HCT116 (cell line): Measurements from ENCODE around the gene KRTAP10-1. TPM values are rescaled to one million over a fixed set of nuclear protein-coding genes. Genes with fewer than 3 reads are reported as not detected.

Experiments
- ATAC-seq: fragments of 200-7000 bp; cut with Tn5 transposase; 2 replicates; pipeline ENCODE4 v1.9.1; 2020; ENCODE audit warnings: mild to moderate bottlenecking, moderate library complexity
- BruUV-seq: library from RNA; stranded (reverse); fragments of 400-500 nt; replicated peaks from 2 replicates; lab custom pipeline; 2021; lab: Mats Ljungman, UMichigan
- CTCF ChIA-PET: fragments of 300-600 bp; sonication (Branson Sonifier 250); formaldehyde crosslinking; loops from one replicate; lab custom pipeline; 2021; ENCODE audit warnings: antibody characterized with exemption; lab: Charles Lee
- POLR2A ChIA-PET: fragments of 300-600, 350-600 bp; sonication (Branson Sonifier 250); formaldehyde crosslinking; loops from one replicate; lab custom pipeline; 2021; ENCODE audit warnings: antibody characterized with exemption; lab: Charles Lee
- RAD21 ChIA-PET, 2 experiments: fragments of 300-600 bp; sonication (Branson Sonifier 250); formaldehyde crosslinking; loops; one replicate each; lab custom pipeline; 2023; ENCODE audit warnings: low total read pairs in 2 of 2; ENCODE audit not compliant: uncharacterized antibody in 2 of 2, unreplicated experiment in 2 of 2, low non-redundant PET in 1 of 2; lab: Charles Lee
- DNase-seq: peaks from one replicate; pipeline ENCODE4 v3.0.0-alpha.2; 2010; ENCODE audit warnings: low read depth, low spot score
- H2AFZ ChIP-seq: fragments of 200-600 bp; shearing (Covaris generic), sonication (generic); 2 replicates; pipeline ENCODE4 v1.6.1; 2017; ENCODE audit warnings: low read depth, mixed run types, mixed read lengths, antibody characterized with exemption, low read length; ENCODE audit not compliant: poor library complexity, severe bottlenecking
- H3K27ac ChIP-seq: 2 replicates; pipeline ENCODE4 v1.5.1; 2012; ENCODE audit warnings: low read depth, low read length
- H3K27me3 ChIP-seq: fragments of 200-600 bp; sonication (generic); 2 replicates; pipeline ENCODE4 v1.6.1; 2016; ENCODE audit warnings: mixed run types, low read length, mixed read lengths; ENCODE audit not compliant: insufficient read depth
- H3K36me3 ChIP-seq, 2 experiments: fragments of 200-500 bp in 1 of 2; fragments of 200-600 bp in 1 of 2; sonication (Bioruptor generic) in 1 of 2; sonication (generic) in 1 of 2; 2 replicates each; pipeline versions ENCODE4 v1.5.1 to v1.6.1; 2014 to 2016; ENCODE audit warnings: low read length in 2 of 2, inconsistent platforms in 1 of 2, mixed read lengths in 1 of 2, mixed run types in 1 of 2; ENCODE audit not compliant: insufficient read depth in 2 of 2, control insufficient read depth in 1 of 2
- H3K4me1 ChIP-seq, 2 experiments: fragments of 200-600 bp in 1 of 2; sonication (generic) in 1 of 2; 2 replicates each; pipeline versions ENCODE4 v1.5.1 to v1.6.1; 2012 to 2017; ENCODE audit warnings: low read length in 2 of 2, inconsistent platforms in 1 of 2, mild to moderate bottlenecking in 1 of 2, mixed read lengths in 1 of 2, mixed run types in 1 of 2, moderate library complexity in 1 of 2; ENCODE audit not compliant: insufficient read depth in 2 of 2, control insufficient read depth in 1 of 2
- H3K4me2 ChIP-seq: fragments of 200-600 bp; sonication (generic); 2 replicates; pipeline ENCODE4 v1.6.1; 2017; ENCODE audit warnings: mixed run types, low read length, mixed read lengths
- H3K4me3 ChIP-seq, 2 experiments: fragments of 200-600 bp in 1 of 2; sonication (generic) in 1 of 2; replicated peaks in 1 of 2; 2 replicates each; pipeline ENCODE4 v1.5.1; 2011 to 2016; ENCODE audit warnings: low read length in 2 of 2, control low read depth in 1 of 2, low read depth in 1 of 2, mild to moderate bottlenecking in 1 of 2, mixed read lengths in 1 of 2, mixed run types in 1 of 2
- H3K79me2 ChIP-seq: fragments of 200-600 bp; sonication (generic); 2 replicates; pipeline ENCODE4 v1.6.1; 2017; ENCODE audit warnings: mild to moderate bottlenecking, mixed run types, low read length, moderate library complexity, mixed read lengths; ENCODE audit not compliant: insufficient read depth
- H3K9ac ChIP-seq: fragments of 200-600 bp; sonication (generic); 2 replicates; pipeline ENCODE4 v1.6.1; 2016; ENCODE audit warnings: low read length, mixed read lengths
- H3K9me2 ChIP-seq: fragments of 200-600 bp; sonication (generic), shearing (Covaris generic); 2 replicates; pipeline ENCODE4 v1.6.1; 2017; ENCODE audit warnings: mixed run types, mild to moderate bottlenecking, moderate library complexity; ENCODE audit not compliant: insufficient read depth
- H3K9me3 ChIP-seq, 2 experiments: fragments of 200-500 bp in 1 of 2; fragments of 200-600 bp in 1 of 2; sonication (Bioruptor generic) in 1 of 2; sonication (generic) in 1 of 2; 2 replicates each; pipeline ENCODE4 v1.6.1; 2014 to 2017; ENCODE audit warnings: low read length in 2 of 2, mixed read lengths in 2 of 2, inconsistent platforms in 1 of 2, low read depth in 1 of 2, mild to moderate bottlenecking in 1 of 2, mixed run types in 1 of 2, moderate library complexity in 1 of 2; ENCODE audit not compliant: control insufficient read depth in 1 of 2, insufficient read depth in 1 of 2
- H4K20me1 ChIP-seq: fragments of 200-600 bp; sonication (generic), shearing (Covaris generic); 2 replicates; pipeline ENCODE4 v1.6.1; 2017; ENCODE audit warnings: mixed run types, mild to moderate bottlenecking, moderate library complexity; ENCODE audit not compliant: insufficient read depth
- CBX3 ChIP-seq: IDR thresholded peaks from 2 replicates; pipeline ENCODE4 v1.6.1; 2012; ENCODE audit warnings: low read depth
- JUND ChIP-seq: IDR thresholded peaks from 2 replicates; pipeline ENCODE4 v1.6.1; 2012
- MAX ChIP-seq: IDR thresholded peaks from 2 replicates; pipeline ENCODE4 v1.6.1; 2012
- POLR2A ChIP-seq: IDR thresholded peaks from 2 replicates; pipeline ENCODE4 v1.7.0; 2011; ENCODE audit warnings: borderline replicate concordance; ENCODE audit not compliant: insufficient read depth, insufficient read length; ENCODE audit errors: extremely low read depth
- POLR2AphosphoS5 ChIP-seq: IDR thresholded peaks from 2 replicates; pipeline ENCODE4 v1.6.1; 2011; ENCODE audit warnings: mild to moderate bottlenecking, low read depth, low read length, moderate library complexity
- TCF7L2 ChIP-seq: IDR thresholded peaks from 2 replicates; pipeline ENCODE4 v1.7.0; 2011; ENCODE audit warnings: borderline replicate concordance, inconsistent platforms; ENCODE audit not compliant: insufficient read depth, insufficient read length; ENCODE audit errors: extremely low read depth
- intact Hi-C: fragments of 100-400 bp; cut with micrococcal nuclease; formaldehyde crosslinking; loops from 2 replicates; pipeline ENCODE4 v1.10.0; 2022
- total RNA-seq: library from RNA; stranded (reverse); gene quantifications from one replicate; pipeline ENCODE4 v1.2.1, GENCODE V29; 2021; ENCODE audit not compliant: unreplicated experiment

Gene KRTAP10-1
- total RNA-seq, 1 experiment from 2014 or later = not detected

DNA sequence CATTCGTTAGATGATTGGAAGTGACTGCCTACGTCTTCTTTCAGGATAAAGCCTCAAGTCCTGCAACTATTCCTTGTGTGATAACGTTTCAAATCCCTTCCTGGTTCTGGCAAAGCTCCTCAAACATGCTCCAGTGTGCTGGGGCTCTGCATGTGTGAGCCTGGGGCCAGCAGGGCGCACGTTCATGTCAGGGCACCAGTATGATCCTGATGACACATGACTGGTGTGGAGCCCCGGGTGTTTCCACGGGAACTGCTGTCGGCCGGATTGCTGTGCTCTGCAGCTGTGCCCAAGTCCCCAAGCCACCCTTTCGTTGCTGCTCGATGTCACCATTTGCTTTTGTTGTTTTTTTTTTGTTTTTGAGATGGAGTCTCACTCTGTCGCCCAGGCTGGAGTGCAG, 21.3 kb downstream of the KRTAP10-1 start (continued):
- TF ChIP-seq CBX3 (no peak), MAX (no peak), POLR2A (no peak), POLR2AphosphoS5 (no peak)
- TF ChIP-seq, all 23 proteins: peak for 0

DNA sequence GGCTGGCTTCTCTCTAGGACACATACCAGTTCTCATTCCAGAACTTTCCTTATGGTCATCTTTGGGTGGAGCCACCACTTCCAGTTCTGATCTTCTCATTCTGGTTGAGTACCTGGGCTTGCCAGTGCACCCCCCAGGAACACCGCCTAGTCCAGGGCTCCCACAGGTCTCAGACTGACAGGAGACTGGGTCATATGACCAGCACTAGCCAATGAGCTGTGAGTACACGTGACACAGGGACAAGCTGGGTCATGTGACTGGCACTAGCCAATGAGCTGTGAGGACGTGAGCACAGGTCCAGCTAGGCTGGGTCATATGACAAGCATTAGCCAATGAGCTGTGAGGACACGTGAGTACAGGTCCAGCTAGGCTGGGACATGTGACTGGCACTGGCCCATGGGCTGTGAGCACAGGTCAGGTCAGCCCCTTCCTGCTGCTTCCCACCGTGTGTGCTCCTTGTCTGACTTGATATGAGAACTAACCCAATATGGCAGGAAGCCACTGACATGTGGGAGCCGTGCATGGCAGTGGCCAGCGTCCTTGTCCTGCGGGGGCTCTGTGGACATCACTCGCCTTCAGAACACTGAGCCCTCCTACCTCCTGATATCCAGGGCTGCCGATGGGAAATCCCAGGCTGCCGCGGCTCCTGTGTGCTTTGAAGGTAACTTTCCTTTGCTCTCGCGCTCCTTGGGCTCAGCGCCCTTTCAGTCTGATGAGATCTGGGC, 22.7 kb downstream of the KRTAP10-1 start:
- RAD21 ChIA-PET = interaction anchor here in 1 of 2 experiments (0.8 kb wide), 1 partner anchor 276 kb away, joined by 3 read pairs; no protein-coding TSS in a partner anchor
- ATAC-seq = peak; percentile 98
- peak overlapping the region; percentile 38; the same call in 1 of the 2 replicates for H3K27ac ChIP-seq

More for the DNA sequence above, 22.7 kb downstream of the KRTAP10-1 start:
- H3K36me3 ChIP-seq = no peaks in the 10 kb centered on the region
- H4K20me1 ChIP-seq = no peaks in the 10 kb centered on the region
- H3K4me1 ChIP-seq = peaks cover 3 to 13% of the 10 kb centered on the region in 2 experiments; a peak in 2 of 4 replicates
- DNase-seq = peak; percentile 98
- H3K4me2 ChIP-seq = peak overlapping the region; percentile 78
- peak overlapping the region; percentile 65 to 66 for H3K4me3 ChIP-seq
- no peaks in the 10 kb centered on the region for H3K9me2 ChIP-seq
- peak; percentile 60 for TF ChIP-seq TCF7L2
- peak; percentile 43 for TF ChIP-seq POLR2A
- no peak for TF ChIP-seq JUND
- peak; percentile 57 for TF ChIP-seq POLR2AphosphoS5
- CTCF ChIA-PET = interaction anchor here (0.9 to 2.9 kb wide), 2 partner anchors 225 to 276 kb away, joined by 4 to 11 read pairs; no protein-coding TSS in a partner anchor
- no peaks in the 10 kb centered on the region for H3K9me3 ChIP-seq
- BruUV-seq = no TSS peak
- intact Hi-C loops = loop anchor here (10.0 kb wide), 1 partner anchor 617 kb away; no protein-coding TSS in a partner anchor
- H3K79me2 ChIP-seq = peaks cover 12% of the 10 kb centered on the region; the same call in 1 of the 2 replicates
- H3K27me3 ChIP-seq = no peaks in the 10 kb centered on the region
- POLR2A ChIA-PET = no interaction called here
- no peak overlapping the region for H2AFZ ChIP-seq
- peak overlapping the region; percentile 65 for H3K9ac ChIP-seq
